ENCODE data around the gene SDK2. TPM values are rescaled to one million over a fixed set of nuclear protein-coding genes. Genes with fewer than 3 reads are reported as not detected.

SDK2 gene
- total and polyA plus RNA-seq, 2 of the 8 experiments (the other 6 are each of a cell fraction or from before 2014, with no cell fraction given): 3.9 to 4.1 TPM

GRCh38 chr17:73609758-73610157 lies 34.5 kb downstream of the SDK2 start (continued):
- TF ChIP-seq SIN3A (conservative IDR thresholded peaks at IDR 0.05 in 1 of 2, IDR thresholded peaks at IDR 0.05 in 1 of 2; ENCODE audit: low read depth in 1 of 2, low read length in 2 of 2) (no peak), CEBPB (IDR thresholded peaks at IDR 0.05; ENCODE audit: low read depth, low read length) (no peak), BRCA1 (IDR thresholded peaks at IDR 0.05; ENCODE audit: low read depth, low read length) (no peak), HDAC2 (IDR thresholded peaks at IDR 0.05; ENCODE audit: borderline replicate concordance in 1 of 2, low read depth in 2 of 2, low read length in 2 of 2) (no peak), CHD1 (IDR thresholded peaks at IDR 0.05; ENCODE audit: low read depth, low read length) (no peak), KDM4A (IDR thresholded peaks at IDR 0.05; ENCODE audit: low read depth, low read length, severe bottlenecking) (no peak), SAP30 (IDR thresholded peaks at IDR 0.05; ENCODE audit: insufficient read depth, insufficient replicate concordance, low read length) (no peak), CTBP2 (IDR thresholded peaks at IDR 0.05; ENCODE audit: borderline replicate concordance, insufficient read depth, insufficient read length, low read length) (no peak)
